Measurements from ENCODE around the gene MYO7A. TPM values are rescaled to one million over a fixed set of nuclear protein-coding genes. Genes with fewer than 3 reads are reported as not detected.

MYO7A gene
- total RNA-seq, 1 donor from 2014 or later = not detected

- Mint-ChIP-seq H3K4me1 (ENCODE audit: unreplicated experiment) (no peaks in the 10 kb centered on the region), H3K9me3 (ENCODE audit: unreplicated experiment) (no peaks in the 10 kb centered on the region)
These were observed 89.1 kb downstream of the MYO7A start for GRCh38 chr11:77217156-77217555.

GRCh38 chr11:77223797-77224196, 95.8 kb downstream of the MYO7A start:
- no peaks in the 10 kb centered on the region for H3K9me3 Mint-ChIP-seq (ENCODE audit: unreplicated experiment)
- peaks cover 3% of the 10 kb centered on the region for H3K36me3 Mint-ChIP-seq (ENCODE audit: unreplicated experiment)

More at GRCh38 chr11:77217156-77217555, 89.1 kb downstream of the MYO7A start:
- H3K36me3 Mint-ChIP-seq (ENCODE audit: unreplicated experiment) = no peaks in the 10 kb centered on the region
- H3K4me3 Mint-ChIP-seq (ENCODE audit: unreplicated experiment) = no peak overlapping the region
- no peak for TF ChIP-seq CTCF (IDR thresholded peaks at IDR 0.05)
- peaks cover 50% of the 10 kb centered on the region for H3K27me3 Mint-ChIP-seq (ENCODE audit: unreplicated experiment)
- no peak for DNase-seq (ENCODE audit: extremely low spot score, unreplicated experiment)
- no peak overlapping the region for H3K27ac Mint-ChIP-seq (ENCODE audit: unreplicated experiment)

GRCh38 chr11:77230878-77231605, 103.0 kb downstream of the MYO7A start:
- no peak overlapping the region for H3K27ac Mint-ChIP-seq (ENCODE audit: unreplicated experiment)
- no peak for TF ChIP-seq CTCF (IDR thresholded peaks at IDR 0.05)
- DNase-seq (ENCODE audit: extremely low spot score, unreplicated experiment) = no peak
- no peaks in the 10 kb centered on the region for H3K9me3 Mint-ChIP-seq (ENCODE audit: unreplicated experiment)
- H3K27me3 Mint-ChIP-seq (ENCODE audit: unreplicated experiment) = peaks cover 27% of the 10 kb centered on the region
- no peaks in the 10 kb centered on the region for H3K36me3 Mint-ChIP-seq (ENCODE audit: unreplicated experiment)
- no peak overlapping the region for H3K4me3 Mint-ChIP-seq (ENCODE audit: unreplicated experiment)
- H3K4me1 Mint-ChIP-seq (ENCODE audit: unreplicated experiment) = no peaks in the 10 kb centered on the region

More at GRCh38 chr11:77223797-77224196, 95.8 kb downstream of the MYO7A start:
- peaks cover 63% of the 10 kb centered on the region for H3K27me3 Mint-ChIP-seq (ENCODE audit: unreplicated experiment)
- no peak overlapping the region for H3K4me3 Mint-ChIP-seq (ENCODE audit: unreplicated experiment)
- TF ChIP-seq CTCF (IDR thresholded peaks at IDR 0.05) = no peak
- H3K27ac Mint-ChIP-seq (ENCODE audit: unreplicated experiment) = no peak overlapping the region
- H3K4me1 Mint-ChIP-seq (ENCODE audit: unreplicated experiment) = no peaks in the 10 kb centered on the region
- DNase-seq (ENCODE audit: extremely low spot score, unreplicated experiment) = no peak

- no peak overlapping the region for H3K27ac Mint-ChIP-seq (ENCODE audit: unreplicated experiment)
- H3K36me3 Mint-ChIP-seq (ENCODE audit: unreplicated experiment) = no peaks in the 10 kb centered on the region
- DNase-seq (ENCODE audit: extremely low spot score, unreplicated experiment) = no peak
- H3K4me3 Mint-ChIP-seq (ENCODE audit: unreplicated experiment) = no peak overlapping the region
- TF ChIP-seq CTCF (IDR thresholded peaks at IDR 0.05) = no peak
- no peaks in the 10 kb centered on the region for H3K4me1 Mint-ChIP-seq (ENCODE audit: unreplicated experiment)
- no peaks in the 10 kb centered on the region for H3K9me3 Mint-ChIP-seq (ENCODE audit: unreplicated experiment)
- peaks cover 24% of the 10 kb centered on the region for H3K27me3 Mint-ChIP-seq (ENCODE audit: unreplicated experiment)
These were observed 103.8 kb downstream of the MYO7A start for GRCh38 chr11:77231800-77232199.

- no peaks in the 10 kb centered on the region for H3K9me3 Mint-ChIP-seq (ENCODE audit: unreplicated experiment)
- no peaks in the 10 kb centered on the region for H3K4me1 Mint-ChIP-seq (ENCODE audit: unreplicated experiment)
- no peak for TF ChIP-seq CTCF (IDR thresholded peaks at IDR 0.05)
- H3K27me3 Mint-ChIP-seq (ENCODE audit: unreplicated experiment) = peaks cover 24% of the 10 kb centered on the region
- H3K4me3 Mint-ChIP-seq (ENCODE audit: unreplicated experiment) = no peak overlapping the region
- no peak for DNase-seq (ENCODE audit: extremely low spot score, unreplicated experiment)
- no peak overlapping the region for H3K27ac Mint-ChIP-seq (ENCODE audit: unreplicated experiment)
- no peaks in the 10 kb centered on the region for H3K36me3 Mint-ChIP-seq (ENCODE audit: unreplicated experiment)
These were observed 104.2 kb downstream of the MYO7A start for GRCh38 chr11:77232242-77232641.
